Liver (tissue), 9 donors: ENCODE measurements around the gene SETD7. TPM values are rescaled to one million over a fixed set of nuclear protein-coding genes. Genes with fewer than 3 reads are reported as not detected.

Source experiments
- DNase-seq: peaks from one replicate; pipeline ENCODE4 v3.0.0-alpha.2; 2017; ENCODE audit warnings: low spot score
- H3K27ac ChIP-seq, 2 donors: one replicate each; pipeline ENCODE4 v1.7.0; 2013; ENCODE audit warnings: inconsistent platforms in 2 of 2, low read length in 2 of 2, control low read depth in 1 of 2, low read depth in 1 of 2, mild to moderate bottlenecking in 1 of 2
- H3K27me3 ChIP-seq, 4 donors: one replicate each; pipeline versions ENCODE4 v1.6.1 to v1.7.0; 2013; ENCODE audit warnings: low read length in 3 of 4, inconsistent platforms in 1 of 4, mild to moderate bottlenecking in 1 of 4, moderate library complexity in 1 of 4; ENCODE audit not compliant: control insufficient read depth in 4 of 4, insufficient read depth in 4 of 4
- H3K36me3 ChIP-seq, 4 donors: one replicate each; pipeline versions ENCODE4 v1.6.1 to v1.7.0; 2013; ENCODE audit warnings: low read length in 3 of 4, mild to moderate bottlenecking in 3 of 4, low read depth in 1 of 4, moderate library complexity in 1 of 4; ENCODE audit not compliant: control insufficient read depth in 4 of 4, insufficient read depth in 3 of 4
- H3K4me1 ChIP-seq, 4 donors: one replicate each; pipeline versions ENCODE4 v1.6.1 to v1.7.0; 2013; ENCODE audit warnings: low read length in 3 of 4, mild to moderate bottlenecking in 3 of 4, moderate library complexity in 1 of 4; ENCODE audit not compliant: control insufficient read depth in 4 of 4, insufficient read depth in 4 of 4
- H3K4me3 ChIP-seq, 3 donors: one replicate each; pipeline versions ENCODE4 v1.6.1 to v1.7.0; 2013; ENCODE audit warnings: low read length in 3 of 3, control low read depth in 1 of 3, low read depth in 1 of 3, mild to moderate bottlenecking in 1 of 3
- H3K9ac ChIP-seq, 2 donors: one replicate each; pipeline ENCODE4 v1.7.0; 2013; ENCODE audit warnings: low read length in 2 of 2, mild to moderate bottlenecking in 2 of 2, moderate library complexity in 2 of 2, control low read depth in 1 of 2, low read depth in 1 of 2
- H3K9me3 ChIP-seq, 4 donors: one replicate each; pipeline versions ENCODE4 v1.6.1 to v1.7.0; 2013; ENCODE audit warnings: low read length in 3 of 4; ENCODE audit not compliant: control insufficient read depth in 4 of 4
- EGR1 ChIP-seq, 2 donors: IDR thresholded peaks; 2 replicates each; pipeline ENCODE4 v1.6.1; 2016 to 2018; ENCODE audit warnings: antibody characterized with exemption in 2 of 2, low read depth in 2 of 2
- FOXA1 ChIP-seq: IDR thresholded peaks from 2 replicates; pipeline ENCODE4 v1.6.1; 2016; ENCODE audit warnings: antibody characterized with exemption
- FOXA2 ChIP-seq: IDR thresholded peaks from 2 replicates; pipeline ENCODE4 v1.6.1; 2016; ENCODE audit warnings: antibody characterized with exemption
- GABPA ChIP-seq, 2 donors: IDR thresholded peaks in 1 of 2; conservative IDR thresholded peaks in 1 of 2; 2 replicates each; pipeline ENCODE4 v1.6.1; 2016; ENCODE audit warnings: antibody characterized with exemption in 2 of 2, mild to moderate bottlenecking in 1 of 2, moderate library complexity in 1 of 2
- HNF4A ChIP-seq, 2 donors: conservative IDR thresholded peaks; 2 replicates each; pipeline ENCODE4 v1.6.1; 2016; ENCODE audit warnings: antibody characterized with exemption in 2 of 2, mild to moderate bottlenecking in 2 of 2
- HNF4G ChIP-seq: IDR thresholded peaks from 2 replicates; pipeline ENCODE4 v1.6.1; 2016; ENCODE audit warnings: antibody characterized with exemption
- JUND ChIP-seq, 2 donors: IDR thresholded peaks; 2 replicates each; pipeline ENCODE4 v1.6.1; 2016; ENCODE audit warnings: antibody characterized with exemption in 2 of 2
- NR2F2 ChIP-seq: IDR thresholded peaks from 2 replicates; pipeline ENCODE4 v1.6.1; 2016; ENCODE audit warnings: antibody characterized with exemption
- RAD21 ChIP-seq, 2 donors: IDR thresholded peaks; 2 replicates each; pipeline ENCODE4 v1.6.1; 2016; ENCODE audit warnings: antibody characterized with exemption in 2 of 2, mild to moderate bottlenecking in 2 of 2
- RXRA ChIP-seq, 2 donors: IDR thresholded peaks; 2 replicates each; pipeline ENCODE4 v1.6.1; 2017 to 2018; ENCODE audit warnings: antibody characterized with exemption in 2 of 2, mild to moderate bottlenecking in 1 of 2
- SP1 ChIP-seq: IDR thresholded peaks from 2 replicates; pipeline ENCODE4 v1.6.1; 2018; ENCODE audit warnings: antibody characterized with exemption, mild to moderate bottlenecking
- TAF1 ChIP-seq: conservative IDR thresholded peaks from 2 replicates; pipeline ENCODE4 v1.6.1; 2016; ENCODE audit warnings: antibody characterized with exemption, mild to moderate bottlenecking
- YY1 ChIP-seq: IDR thresholded peaks from 2 replicates; pipeline ENCODE4 v1.6.1; 2016; ENCODE audit warnings: antibody characterized with exemption, mild to moderate bottlenecking
- WGBS: extraction: QIAGEN DNeasy Blood & Tissue Kit; methylation state at CpG from one replicate; pipeline ENCODE4 v1.1.7; 2013; 5-methylcytosine and 5-hydroxymethylcytosine counted together
- polyA plus RNA-seq, 2 donors: library from polyadenylated mRNA; stranded (reverse) in 1 of 2; unstranded in 1 of 2; fragments of 200-250 nt in 1 of 2; fragments of >200 nt in 1 of 2; fragmentation: Nextera tagmentation in 1 of 2; extraction: Ambion mirVana in 1 of 2; gene quantifications; one replicate each; pipeline versions ENCODE4 v1.2.1 to v1.2.3, GENCODE V29; 2013 to 2015
- total RNA-seq, 2 donors: library from RNA; depleted of rRNA; stranded (reverse); fragments of >200 nt; gene quantifications; one replicate each; pipeline ENCODE4 v1.2.3, GENCODE V29; 2014
- TF ChIP-seq, protein P1 (sequence below): IDR thresholded peaks from 2 replicates; pipeline ENCODE4 v1.6.1; 2016; ENCODE audit warnings: antibody characterized with exemption, mild to moderate bottlenecking
- TF ChIP-seq, protein P2 (sequence below): IDR thresholded peaks from 2 replicates; pipeline ENCODE4 v1.6.1; 2016; ENCODE audit warnings: antibody characterized with exemption
- TF ChIP-seq, protein P3 (sequence below): fragments of 150-350 bp; IDR thresholded peaks from 2 replicates; pipeline ENCODE4 v1.5.1; 2017; ENCODE audit warnings: improper control_type of control experiment, low read depth, low read length; ENCODE audit not compliant: missing input control
- TF ChIP-seq, protein P4 (sequence below): IDR thresholded peaks from 2 replicates; pipeline ENCODE4 v1.6.1; 2016; ENCODE audit warnings: antibody characterized with exemption
- donor health status: healthy.
- donor health status: healthy.
- donor health status: healthy.
- donor health status: healthy.
- donor health status: healthy.

The SETD7 gene
- total and polyA plus RNA-seq, 4 donors = 12.9 to 81.7 (median 18.0) TPM

DNA sequence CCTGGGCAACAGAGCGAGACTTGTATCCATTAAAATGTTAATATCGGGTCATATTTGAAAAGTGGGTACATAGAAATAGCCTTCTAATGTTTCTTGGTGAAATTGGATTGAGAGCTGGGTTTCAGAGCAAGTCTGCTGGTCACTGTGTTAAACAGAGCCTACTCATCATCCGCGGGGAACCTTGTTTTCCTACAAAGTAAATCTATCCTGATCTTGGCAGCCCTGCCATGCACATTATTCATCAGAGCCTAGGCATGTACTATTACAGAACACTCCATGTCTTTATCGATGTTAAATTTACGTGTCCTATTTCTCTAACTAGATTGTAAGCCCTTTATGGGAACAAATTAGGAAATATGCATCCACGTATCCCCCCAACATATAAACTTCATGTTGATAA lies 18.7 kb downstream of the SETD7 start:
- peaks cover 0 to 32% (median 23%) of the 10 kb centered on the region in 4 donors for H3K4me1 ChIP-seq

DNA sequence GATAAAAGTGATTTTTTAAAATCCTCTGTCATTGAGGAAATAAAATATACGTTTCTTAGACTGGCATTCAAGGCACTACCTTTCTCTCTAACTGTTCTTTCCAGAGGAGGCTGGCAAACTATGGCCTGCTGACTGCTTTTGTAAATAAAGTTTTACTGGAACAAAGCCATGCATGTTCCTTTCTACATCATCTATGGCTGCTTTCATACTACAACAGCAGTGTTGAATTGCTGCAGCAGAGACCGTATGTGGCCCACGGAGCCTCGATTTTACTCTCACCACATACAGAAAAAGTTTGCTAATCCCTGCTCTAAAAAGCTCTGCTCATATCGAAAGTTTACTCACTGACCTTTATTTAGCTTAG lies 20.2 kb downstream of the SETD7 start:
- Histone ChIP-seq H3K9ac (peak overlapping the region in 1 of 2 donors; percentile 66), H3K36me3 (peaks cover 0 to 5% (median 3%) of the 10 kb centered on the region in 4 donors), H3K4me3 (peak overlapping the region in 1 of 3 donors; percentile 5), H3K4me1 (peaks cover 0 to 33% (median 23%) of the 10 kb centered on the region in 4 donors), H3K27me3 (no peaks in the 10 kb centered on the region), H3K27ac (peak overlapping the region; percentile 73 to 77), H3K9me3 (no peaks in the 10 kb centered on the region)
- 34% methylated on average over 5 of the region's 5 CpGs for WGBS
- no peak for DNase-seq
- TF ChIP-seq FOXA1 = peak; percentile 79
- TF ChIP-seq HNF4G = no peak
- peak; percentile 89 for TF ChIP-seq YY1
- TF ChIP-seq, protein P1, sequence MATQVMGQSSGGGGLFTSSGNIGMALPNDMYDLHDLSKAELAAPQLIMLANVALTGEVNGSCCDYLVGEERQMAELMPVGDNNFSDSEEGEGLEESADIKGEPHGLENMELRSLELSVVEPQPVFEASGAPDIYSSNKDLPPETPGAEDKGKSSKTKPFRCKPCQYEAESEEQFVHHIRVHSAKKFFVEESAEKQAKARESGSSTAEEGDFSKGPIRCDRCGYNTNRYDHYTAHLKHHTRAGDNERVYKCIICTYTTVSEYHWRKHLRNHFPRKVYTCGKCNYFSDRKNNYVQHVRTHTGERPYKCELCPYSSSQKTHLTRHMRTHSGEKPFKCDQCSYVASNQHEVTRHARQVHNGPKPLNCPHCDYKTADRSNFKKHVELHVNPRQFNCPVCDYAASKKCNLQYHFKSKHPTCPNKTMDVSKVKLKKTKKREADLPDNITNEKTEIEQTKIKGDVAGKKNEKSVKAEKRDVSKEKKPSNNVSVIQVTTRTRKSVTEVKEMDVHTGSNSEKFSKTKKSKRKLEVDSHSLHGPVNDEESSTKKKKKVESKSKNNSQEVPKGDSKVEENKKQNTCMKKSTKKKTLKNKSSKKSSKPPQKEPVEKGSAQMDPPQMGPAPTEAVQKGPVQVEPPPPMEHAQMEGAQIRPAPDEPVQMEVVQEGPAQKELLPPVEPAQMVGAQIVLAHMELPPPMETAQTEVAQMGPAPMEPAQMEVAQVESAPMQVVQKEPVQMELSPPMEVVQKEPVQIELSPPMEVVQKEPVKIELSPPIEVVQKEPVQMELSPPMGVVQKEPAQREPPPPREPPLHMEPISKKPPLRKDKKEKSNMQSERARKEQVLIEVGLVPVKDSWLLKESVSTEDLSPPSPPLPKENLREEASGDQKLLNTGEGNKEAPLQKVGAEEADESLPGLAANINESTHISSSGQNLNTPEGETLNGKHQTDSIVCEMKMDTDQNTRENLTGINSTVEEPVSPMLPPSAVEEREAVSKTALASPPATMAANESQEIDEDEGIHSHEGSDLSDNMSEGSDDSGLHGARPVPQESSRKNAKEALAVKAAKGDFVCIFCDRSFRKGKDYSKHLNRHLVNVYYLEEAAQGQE = peak; percentile 31
- TF ChIP-seq RAD21 (IDR thresholded peaks at IDR 0.05) = peak in 1 of 2 donors; percentile 34
- TF ChIP-seq FOXA2 = peak; percentile 89
- TF ChIP-seq, protein P2, sequence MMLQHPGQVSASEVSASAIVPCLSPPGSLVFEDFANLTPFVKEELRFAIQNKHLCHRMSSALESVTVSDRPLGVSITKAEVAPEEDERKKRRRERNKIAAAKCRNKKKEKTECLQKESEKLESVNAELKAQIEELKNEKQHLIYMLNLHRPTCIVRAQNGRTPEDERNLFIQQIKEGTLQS = peak; percentile 14
- peak; percentile 49 for TF ChIP-seq TAF1

More for the DNA sequence above, 18.7 kb downstream of the SETD7 start:
- Histone ChIP-seq H3K27me3 (no peaks in the 10 kb centered on the region), H3K4me3 (no peak overlapping the region), H3K9ac (no peak overlapping the region), H3K36me3 (peaks cover 0 to 4% (median 3%) of the 10 kb centered on the region in 4 donors), H3K9me3 (no peaks in the 10 kb centered on the region), H3K27ac (no peak overlapping the region)
- no peak for DNase-seq
- TF ChIP-seq, protein P3, sequence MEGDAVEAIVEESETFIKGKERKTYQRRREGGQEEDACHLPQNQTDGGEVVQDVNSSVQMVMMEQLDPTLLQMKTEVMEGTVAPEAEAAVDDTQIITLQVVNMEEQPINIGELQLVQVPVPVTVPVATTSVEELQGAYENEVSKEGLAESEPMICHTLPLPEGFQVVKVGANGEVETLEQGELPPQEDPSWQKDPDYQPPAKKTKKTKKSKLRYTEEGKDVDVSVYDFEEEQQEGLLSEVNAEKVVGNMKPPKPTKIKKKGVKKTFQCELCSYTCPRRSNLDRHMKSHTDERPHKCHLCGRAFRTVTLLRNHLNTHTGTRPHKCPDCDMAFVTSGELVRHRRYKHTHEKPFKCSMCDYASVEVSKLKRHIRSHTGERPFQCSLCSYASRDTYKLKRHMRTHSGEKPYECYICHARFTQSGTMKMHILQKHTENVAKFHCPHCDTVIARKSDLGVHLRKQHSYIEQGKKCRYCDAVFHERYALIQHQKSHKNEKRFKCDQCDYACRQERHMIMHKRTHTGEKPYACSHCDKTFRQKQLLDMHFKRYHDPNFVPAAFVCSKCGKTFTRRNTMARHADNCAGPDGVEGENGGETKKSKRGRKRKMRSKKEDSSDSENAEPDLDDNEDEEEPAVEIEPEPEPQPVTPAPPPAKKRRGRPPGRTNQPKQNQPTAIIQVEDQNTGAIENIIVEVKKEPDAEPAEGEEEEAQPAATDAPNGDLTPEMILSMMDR = no peak
- TF ChIP-seq, protein P4, sequence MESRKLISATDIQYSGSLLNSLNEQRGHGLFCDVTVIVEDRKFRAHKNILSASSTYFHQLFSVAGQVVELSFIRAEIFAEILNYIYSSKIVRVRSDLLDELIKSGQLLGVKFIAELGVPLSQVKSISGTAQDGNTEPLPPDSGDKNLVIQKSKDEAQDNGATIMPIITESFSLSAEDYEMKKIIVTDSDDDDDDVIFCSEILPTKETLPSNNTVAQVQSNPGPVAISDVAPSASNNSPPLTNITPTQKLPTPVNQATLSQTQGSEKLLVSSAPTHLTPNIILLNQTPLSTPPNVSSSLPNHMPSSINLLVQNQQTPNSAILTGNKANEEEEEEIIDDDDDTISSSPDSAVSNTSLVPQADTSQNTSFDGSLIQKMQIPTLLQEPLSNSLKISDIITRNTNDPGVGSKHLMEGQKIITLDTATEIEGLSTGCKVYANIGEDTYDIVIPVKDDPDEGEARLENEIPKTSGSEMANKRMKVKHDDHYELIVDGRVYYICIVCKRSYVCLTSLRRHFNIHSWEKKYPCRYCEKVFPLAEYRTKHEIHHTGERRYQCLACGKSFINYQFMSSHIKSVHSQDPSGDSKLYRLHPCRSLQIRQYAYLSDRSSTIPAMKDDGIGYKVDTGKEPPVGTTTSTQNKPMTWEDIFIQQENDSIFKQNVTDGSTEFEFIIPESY = no peak
- TF ChIP-seq JUND (IDR thresholded peaks at IDR 0.05) (no peak), EGR1 (IDR thresholded peaks at IDR 0.05; ENCODE audit: low read depth in 2 of 2) (no peak), RAD21 (IDR thresholded peaks at IDR 0.05) (no peak), NR2F2 (no peak), GABPA (IDR thresholded peaks at IDR 0.05 in 1 of 2, conservative IDR thresholded peaks at IDR 0.05 in 1 of 2) (no peak), HNF4A (conservative IDR thresholded peaks at IDR 0.05) (no peak), FOXA1 (no peak), RXRA (IDR thresholded peaks at IDR 0.05) (no peak), FOXA2 (no peak), SP1 (no peak), YY1 (no peak)
- TF ChIP-seq, protein P1 = no peak
- TF ChIP-seq, protein P2 = no peak
- 88% methylated on average over 7 of the region's 7 CpGs for WGBS
